GM12878 (cell line): ENCODE data around the gene OR1S2. TPM values are rescaled to one million over a fixed set of nuclear protein-coding genes. Genes with fewer than 3 reads are reported as not detected.

Source experiments
- ATAC-seq: fragments of 200-7000 bp; cut with Tn5 transposase; 3 replicates; pipeline ENCODE4 v1.9.1; 2020; ENCODE audit warnings: mild to moderate bottlenecking, moderate library complexity
- BruUV-seq: library from RNA; stranded (reverse); fragments of 400-500 nt; replicated peaks from 2 replicates; lab custom pipeline; 2021; lab: Mats Ljungman, UMichigan
- CTCF ChIA-PET: fragments of 300-600 bp; sonication (Branson Sonifier 250); formaldehyde crosslinking; extraction: SDS; loops from one replicate; lab custom pipeline; 2021; ENCODE audit warnings: inconsistent platforms; lab: Yijun Ruan, JAX
- POLR2A ChIA-PET: fragments of 350-600 bp; formaldehyde crosslinking; extraction: SDS; loops from one replicate; lab custom pipeline; 2021; ENCODE audit warnings: inconsistent platforms; lab: Charles Lee
- RAD21 ChIA-PET: fragments of 300-600 bp; sonication (Branson Sonifier 250); formaldehyde crosslinking; loops from one replicate; lab custom pipeline; 2023; ENCODE audit warnings: antibody characterized with exemption; ENCODE audit not compliant: unreplicated experiment; lab: Charles Lee
- SMC1A ChIA-PET: fragments of 300-600 bp; sonication (Branson Sonifier 250); formaldehyde crosslinking; loops from one replicate; lab custom pipeline; 2023; ENCODE audit not compliant: unreplicated experiment, uncharacterized antibody; lab: Charles Lee
- DNase-seq: peaks from one replicate; pipeline ENCODE4 v3.0.0-alpha.2; 2011; ENCODE audit warnings: low read depth, low spot score
- FAIRE-seq: peaks from 3 replicates; lab custom pipeline; 2011; peaks lifted over from hg19 to GRCh38; lab: Jason Lieb, UNC
- H2AFZ ChIP-seq: 2 replicates; pipeline ENCODE4 v1.6.0; 2011; ENCODE audit warnings: low read depth, low read length, control low read depth; ENCODE audit not compliant: control insufficient read depth
- H3K27ac ChIP-seq: 2 replicates; pipeline ENCODE4 v1.5.1; 2011; ENCODE audit warnings: control low read depth; ENCODE audit not compliant: control insufficient read depth, insufficient read depth
- H3K27me3 ChIP-seq, 2 experiments: replicated peaks in 1 of 2; 2 replicates each; pipeline versions ENCODE4 v1.6.0 to v1.6.1; 2011; ENCODE audit warnings: low read length in 1 of 2; ENCODE audit not compliant: control insufficient read depth in 2 of 2, insufficient read depth in 2 of 2
- H3K36me3 ChIP-seq, 2 experiments: 2 replicates each; pipeline ENCODE4 v1.5.1; 2011; ENCODE audit warnings: low read length in 1 of 2; ENCODE audit not compliant: control insufficient read depth in 2 of 2, insufficient read depth in 2 of 2
- H3K4me1 ChIP-seq: 2 replicates; pipeline ENCODE4 v1.6.1; 2011; ENCODE audit warnings: mild to moderate bottlenecking, low read length, moderate library complexity, mixed read lengths; ENCODE audit not compliant: control insufficient read depth, insufficient read depth
- H3K4me2 ChIP-seq: 2 replicates; pipeline ENCODE4 v1.6.0; 2011; ENCODE audit warnings: control low read depth; ENCODE audit not compliant: control insufficient read depth, insufficient read depth
- H3K4me3 ChIP-seq: fragments of 200-600 bp; sonication (generic); 2 replicates; pipeline ENCODE4 v1.5.1; 2016
- H3K79me2 ChIP-seq: 2 replicates; pipeline ENCODE4 v1.6.0; 2011; ENCODE audit warnings: low read length; ENCODE audit not compliant: control insufficient read depth, insufficient read depth
- H3K9ac ChIP-seq: 2 replicates; pipeline ENCODE4 v1.8.0; 2011; ENCODE audit warnings: low read length, control low read depth, mixed read lengths; ENCODE audit not compliant: control insufficient read depth, insufficient read depth
- H3K9me3 ChIP-seq: replicated peaks from 3 replicates; pipeline ENCODE4 v1.5.1; 2011; ENCODE audit warnings: mild to moderate bottlenecking, low read length; ENCODE audit not compliant: control insufficient read depth, insufficient read depth
- H4K20me1 ChIP-seq: 2 replicates; pipeline ENCODE4 v1.6.0; 2011; ENCODE audit not compliant: control insufficient read depth, insufficient read depth
- ASH2L ChIP-seq: fragments of 300-600, 200-600 bp; sonication (generic); IDR thresholded peaks from 2 replicates; pipeline ENCODE4 v1.6.1; 2017; ENCODE audit warnings: low read depth, mild to moderate bottlenecking, borderline replicate concordance
- BCL11A ChIP-seq: IDR thresholded peaks from 2 replicates; pipeline ENCODE4 v1.6.1; 2011; ENCODE audit warnings: low read depth, low read length
- BHLHE40 ChIP-seq, 2 experiments: fragments of 450-650 bp in 1 of 2; IDR thresholded peaks; 2 replicates each; pipeline ENCODE4 v1.6.1; 2011 to 2017; ENCODE audit warnings: low read depth in 2 of 2, borderline replicate concordance in 1 of 2, improper control_type of control experiment in 1 of 2, low read length in 1 of 2, mild to moderate bottlenecking in 1 of 2
- CBFB ChIP-seq: IDR thresholded peaks from 2 replicates; pipeline ENCODE4 v1.6.1; 2016; ENCODE audit warnings: antibody characterized with exemption, low read depth
- DPF2 ChIP-seq: fragments of 450-650 bp; IDR thresholded peaks from 2 replicates; pipeline ENCODE4 v1.6.1; 2017; ENCODE audit warnings: mild to moderate bottlenecking
- EED ChIP-seq: sonication (generic); IDR thresholded peaks from 2 replicates; pipeline ENCODE4 v1.6.1; 2016; ENCODE audit warnings: antibody characterized with exemption, low read depth
- ETV6 ChIP-seq, 2 experiments: fragments of 450-650 bp in 1 of 2; IDR thresholded peaks in 1 of 2; conservative IDR thresholded peaks in 1 of 2; 2 replicates each; pipeline ENCODE4 v1.6.1; 2014; ENCODE audit warnings: antibody characterized with exemption in 1 of 2, borderline replicate concordance in 1 of 2, low read depth in 1 of 2, mild to moderate bottlenecking in 1 of 2, moderate library complexity in 1 of 2
- KLF5 ChIP-seq: fragments of 450-650 bp; IDR thresholded peaks from 2 replicates; pipeline ENCODE4 v1.6.1; 2014; ENCODE audit warnings: mild to moderate bottlenecking; ENCODE audit not compliant: partially characterized antibody
- MXI1 ChIP-seq: fragments of 150-350 bp; IDR thresholded peaks from 2 replicates; pipeline ENCODE4 v1.6.1; 2011; ENCODE audit warnings: low read depth, mild to moderate bottlenecking, inconsistent platforms, low read length, improper control_type of control experiment
- MYB ChIP-seq: fragments of 150-350 bp; IDR thresholded peaks from 2 replicates; pipeline ENCODE4 v1.6.1; 2014; ENCODE audit warnings: mild to moderate bottlenecking, low read depth, low read length, borderline replicate concordance
- NFXL1 ChIP-seq: fragments of 450-650 bp; IDR thresholded peaks from 2 replicates; pipeline ENCODE4 v1.6.1; 2017; ENCODE audit warnings: antibody characterized with exemption, mild to moderate bottlenecking, borderline replicate concordance
- NFYB ChIP-seq: IDR thresholded peaks from 2 replicates; pipeline ENCODE4 v1.6.1; 2011; ENCODE audit warnings: low read depth, mild to moderate bottlenecking, low read length, improper control_type of control experiment, moderate library complexity; ENCODE audit not compliant: insufficient read depth
- NR2C2 ChIP-seq: IDR thresholded peaks from 2 replicates; pipeline ENCODE4 v1.6.1; 2011; ENCODE audit warnings: borderline replicate concordance, low read depth; ENCODE audit not compliant: control insufficient read depth, insufficient read length
- POLR2A ChIP-seq: IDR thresholded peaks from 2 replicates; pipeline ENCODE4 v1.6.1; 2011; ENCODE audit warnings: low read depth, mild to moderate bottlenecking, low read length
- SPI1 ChIP-seq: IDR thresholded peaks from 2 replicates; pipeline ENCODE4 v1.6.1; 2011; ENCODE audit warnings: low read depth, mild to moderate bottlenecking, low read length, moderate library complexity, borderline replicate concordance; ENCODE audit not compliant: insufficient read depth
- SRF ChIP-seq, 2 experiments: IDR thresholded peaks; 2 replicates each; pipeline ENCODE4 v1.6.1; 2011; ENCODE audit warnings: low read depth in 2 of 2, low read length in 2 of 2, mild to moderate bottlenecking in 1 of 2, moderate library complexity in 1 of 2
- WRNIP1 ChIP-seq: IDR thresholded peaks from 2 replicates; pipeline ENCODE4 v1.6.1; 2011; ENCODE audit warnings: low read depth, low read length, improper control_type of control experiment, borderline replicate concordance
- WGBS: methylation state at CpG from one replicate; pipeline ENCODE4 v1.1.6; 2016; ENCODE audit warnings: low lambda C conversion rate; ENCODE audit not compliant: insufficient replicate concordance, insufficient coverage; ENCODE audit errors: missing lambda C conversion rate; 5-methylcytosine and 5-hydroxymethylcytosine counted together
- in situ Hi-C: fragments of 300-500 bp; cut with MboI; formaldehyde crosslinking; loops from 9 replicates; pipeline ENCODE4 v1.14.3; 2018; ENCODE audit warnings: mixed read lengths
- intact Hi-C: fragments of 100-400 bp; cut with micrococcal nuclease; formaldehyde crosslinking; loops from one replicate; pipeline ENCODE4 v1.14.2; 2022; ENCODE audit not compliant: unreplicated experiment
- polyA plus RNA-seq, 11 experiments: library from polyadenylated mRNA; depleted of rRNA in 4 of 11; unstranded in 6 of 11; stranded (reverse) in 5 of 11; fragments of >200 nt; fragmentation: Nextera tagmentation in 4 of 11; fragmentation: Illumina TruSeq in 1 of 11; extraction: Ambion mirVana in 4 of 11; extraction: Trizol in 1 of 11; gene quantifications; 1 replicate in 1 of 11; 2 replicates in 10 of 11; pipeline versions ENCODE4 v1.2.1 to v1.2.3, GENCODE V29; 2011 to 2016; ENCODE audit warnings: inconsistent platforms in 2 of 11, missing spikeins in 2 of 11, low read depth in 1 of 11
- total RNA-seq, 4 experiments: library from RNA; depleted of rRNA in 3 of 4; stranded (reverse); fragments of >200 nt in 3 of 4; fragmentation: Illumina TruSeq in 1 of 4; extraction: Trizol in 1 of 4; gene quantifications; 2 replicates each; pipeline versions ENCODE4 v1.2.1 to v1.2.3, GENCODE V29; 2013 to 2021
- TF ChIP-seq, protein P1 (sequence below): fragments of 450-650 bp; conservative IDR thresholded peaks from 2 replicates; pipeline ENCODE4 v1.6.1; 2017; ENCODE audit warnings: mild to moderate bottlenecking, moderate library complexity

OR1S2 gene
- total and polyA plus RNA-seq, 10 of the 15 experiments (the other 5 are each of a cell fraction or from before 2014, with no cell fraction given): not detected

DNA sequence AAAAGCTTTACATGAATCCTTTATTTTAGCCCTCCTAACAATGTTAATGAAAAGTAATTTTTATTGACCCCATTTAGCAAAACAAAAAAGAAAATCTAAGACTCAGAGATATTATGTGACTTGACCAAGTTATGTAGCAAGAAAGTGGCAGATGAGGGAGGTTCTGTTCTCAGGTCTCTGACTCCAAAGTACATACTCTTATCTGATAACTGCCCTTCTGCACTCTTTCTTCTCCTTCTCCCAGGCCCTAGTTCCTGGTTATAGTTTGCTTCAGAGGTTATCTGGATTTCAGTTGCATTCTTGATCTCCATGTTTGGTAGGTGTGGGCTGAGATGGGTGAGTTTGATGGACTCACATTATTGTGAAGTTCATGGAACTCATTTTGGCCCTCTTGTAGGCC lies 10.6 kb downstream of the OR1S2 start:
- no peak overlapping the region for H2AFZ ChIP-seq
- no peaks in the 10 kb centered on the region for H4K20me1 ChIP-seq
- no peaks in the 10 kb centered on the region for H3K36me3 ChIP-seq
- no peaks in the 10 kb centered on the region for H3K79me2 ChIP-seq
- no peak for FAIRE-seq
- H3K9me3 ChIP-seq: no peaks in the 10 kb centered on the region
- no peak overlapping the region for H3K9ac ChIP-seq
- H3K4me2 ChIP-seq: no peak overlapping the region
- no peak overlapping the region for H3K4me3 ChIP-seq
- no peaks in the 10 kb centered on the region for H3K27me3 ChIP-seq
- no peak for TF ChIP-seq MXI1
- TF ChIP-seq BCL11A: no peak
- TF ChIP-seq, protein P1, sequence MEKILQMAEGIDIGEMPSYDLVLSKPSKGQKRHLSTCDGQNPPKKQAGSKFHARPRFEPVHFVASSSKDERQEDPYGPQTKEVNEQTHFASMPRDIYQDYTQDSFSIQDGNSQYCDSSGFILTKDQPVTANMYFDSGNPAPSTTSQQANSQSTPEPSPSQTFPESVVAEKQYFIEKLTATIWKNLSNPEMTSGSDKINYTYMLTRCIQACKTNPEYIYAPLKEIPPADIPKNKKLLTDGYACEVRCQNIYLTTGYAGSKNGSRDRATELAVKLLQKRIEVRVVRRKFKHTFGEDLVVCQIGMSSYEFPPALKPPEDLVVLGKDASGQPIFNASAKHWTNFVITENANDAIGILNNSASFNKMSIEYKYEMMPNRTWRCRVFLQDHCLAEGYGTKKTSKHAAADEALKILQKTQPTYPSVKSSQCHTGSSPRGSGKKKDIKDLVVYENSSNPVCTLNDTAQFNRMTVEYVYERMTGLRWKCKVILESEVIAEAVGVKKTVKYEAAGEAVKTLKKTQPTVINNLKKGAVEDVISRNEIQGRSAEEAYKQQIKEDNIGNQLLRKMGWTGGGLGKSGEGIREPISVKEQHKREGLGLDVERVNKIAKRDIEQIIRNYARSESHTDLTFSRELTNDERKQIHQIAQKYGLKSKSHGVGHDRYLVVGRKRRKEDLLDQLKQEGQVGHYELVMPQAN: no peak
- TF ChIP-seq POLR2A: no peak
- TF ChIP-seq ASH2L: no peak
- TF ChIP-seq SPI1: no peak
- SMC1A ChIA-PET: no interaction called here
- ATAC-seq: no peak
- no peak overlapping the region for H3K27ac ChIP-seq
- H3K4me1 ChIP-seq: no peaks in the 10 kb centered on the region
- POLR2A ChIA-PET: no interaction called here
- DNase-seq: no peak
- CTCF ChIA-PET: no interaction called here
- intact Hi-C loops (no loop called here), in situ Hi-C loops (no loop called here)
- RAD21 ChIA-PET: no interaction called here
- no TSS peak for BruUV-seq

DNA sequence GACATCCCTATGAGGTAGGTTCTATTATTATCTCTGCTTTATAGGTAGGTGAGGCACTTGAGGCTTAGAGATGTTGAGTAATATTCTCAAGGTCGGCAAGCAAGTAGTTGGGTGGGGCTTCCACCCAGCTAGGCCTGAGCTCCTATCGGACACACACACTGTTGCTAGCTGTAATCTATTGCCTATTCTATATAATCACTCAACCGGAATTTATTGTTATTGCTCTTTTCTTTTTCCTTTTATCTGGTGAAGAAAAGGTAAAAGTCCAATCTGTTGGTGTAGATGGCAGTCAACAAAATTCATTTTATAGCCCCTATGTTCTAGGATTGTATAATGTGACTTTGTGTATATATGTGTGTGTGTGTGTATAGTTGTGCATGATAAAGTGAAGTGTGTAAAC lies 11.7 kb downstream of the OR1S2 start:
- BruUV-seq: no TSS peak
- Histone ChIP-seq H3K4me2 (no peak overlapping the region), H3K79me2 (no peaks in the 10 kb centered on the region), H3K4me3 (no peak overlapping the region), H3K27ac (no peak overlapping the region), H3K4me1 (no peaks in the 10 kb centered on the region), H3K27me3 (no peaks in the 10 kb centered on the region), H4K20me1 (no peaks in the 10 kb centered on the region), H2AFZ (no peak overlapping the region), H3K36me3 (no peaks in the 10 kb centered on the region), H3K9me3 (no peaks in the 10 kb centered on the region), H3K9ac (no peak overlapping the region)
- ChIA-PET SMC1A (no interaction called here), POLR2A (no interaction called here), CTCF (no interaction called here), RAD21 (no interaction called here)
- no peak for DNase-seq
- no peak for ATAC-seq
- intact Hi-C loops: no loop called here
- FAIRE-seq: no peak
- WGBS: 11% methylated on average over 3 of the region's 3 CpGs
- in situ Hi-C loops: no loop called here
- TF ChIP-seq KLF5: no peak
- TF ChIP-seq NFXL1: no peak
- TF ChIP-seq CBFB: no peak
- no peak for TF ChIP-seq SRF (IDR thresholded peaks at IDR 0.05; ENCODE audit: low read depth in 2 of 2, low read length in 2 of 2)
- no peak for TF ChIP-seq BHLHE40 (IDR thresholded peaks at IDR 0.05; ENCODE audit: borderline replicate concordance in 1 of 2, low read depth in 2 of 2, low read length in 1 of 2)
- no peak for TF ChIP-seq EED
- TF ChIP-seq ETV6 (conservative IDR thresholded peaks at IDR 0.05 in 1 of 2, IDR thresholded peaks at IDR 0.05 in 1 of 2; ENCODE audit: borderline replicate concordance in 1 of 2, low read depth in 1 of 2): no peak
- TF ChIP-seq WRNIP1: no peak
- no peak for TF ChIP-seq MYB
- no peak for TF ChIP-seq DPF2
- no peak for TF ChIP-seq NFYB
- no peak for TF ChIP-seq NR2C2
